ENCODE results near the gene FBXO10.

DNA sequence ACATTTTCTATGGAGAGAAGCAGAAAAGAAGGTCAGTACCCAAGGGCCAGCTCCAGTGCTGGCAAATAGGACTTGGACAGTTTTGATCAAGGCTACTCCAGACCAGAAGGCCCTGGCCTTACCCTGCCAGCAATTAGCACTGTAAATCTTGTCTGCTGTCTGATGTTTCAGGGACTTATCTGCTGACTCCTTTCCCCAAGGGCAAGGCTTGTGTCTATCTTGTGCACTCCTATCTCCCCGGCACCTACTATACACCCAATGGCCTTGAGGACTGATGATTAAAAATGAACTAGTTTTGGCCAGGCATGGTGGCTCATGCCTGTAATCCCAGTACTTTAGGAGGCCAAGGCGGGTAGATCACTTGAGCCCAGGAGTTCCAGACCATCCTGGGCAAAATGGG, 53.2 kb downstream of the FBXO10 start:
- TF ChIP-seq, protein P1, sequence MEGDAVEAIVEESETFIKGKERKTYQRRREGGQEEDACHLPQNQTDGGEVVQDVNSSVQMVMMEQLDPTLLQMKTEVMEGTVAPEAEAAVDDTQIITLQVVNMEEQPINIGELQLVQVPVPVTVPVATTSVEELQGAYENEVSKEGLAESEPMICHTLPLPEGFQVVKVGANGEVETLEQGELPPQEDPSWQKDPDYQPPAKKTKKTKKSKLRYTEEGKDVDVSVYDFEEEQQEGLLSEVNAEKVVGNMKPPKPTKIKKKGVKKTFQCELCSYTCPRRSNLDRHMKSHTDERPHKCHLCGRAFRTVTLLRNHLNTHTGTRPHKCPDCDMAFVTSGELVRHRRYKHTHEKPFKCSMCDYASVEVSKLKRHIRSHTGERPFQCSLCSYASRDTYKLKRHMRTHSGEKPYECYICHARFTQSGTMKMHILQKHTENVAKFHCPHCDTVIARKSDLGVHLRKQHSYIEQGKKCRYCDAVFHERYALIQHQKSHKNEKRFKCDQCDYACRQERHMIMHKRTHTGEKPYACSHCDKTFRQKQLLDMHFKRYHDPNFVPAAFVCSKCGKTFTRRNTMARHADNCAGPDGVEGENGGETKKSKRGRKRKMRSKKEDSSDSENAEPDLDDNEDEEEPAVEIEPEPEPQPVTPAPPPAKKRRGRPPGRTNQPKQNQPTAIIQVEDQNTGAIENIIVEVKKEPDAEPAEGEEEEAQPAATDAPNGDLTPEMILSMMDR (IDR thresholded peaks at IDR 0.05): no peak
- no peak for TF ChIP-seq POLR2AphosphoS5 (IDR thresholded peaks at IDR 0.05)

Data from breast epithelium (tissue), 3 donors.